Uterus (tissue), 4 donors: ENCODE data around the gene TMEM86A. TPM values are rescaled to one million over a fixed set of nuclear protein-coding genes. Genes with fewer than 3 reads are reported as not detected.

ENCODE experiments used
- DNase-seq, 2 donors: peaks; one replicate each; pipeline ENCODE4 v3.0.0-alpha.2; 2019 to 2020
- H3K27ac ChIP-seq, 2 donors: fragments of 200-600 bp; sonication (generic); 1 replicate in 1 of 2; 2 replicates in 1 of 2; pipeline ENCODE4 v1.5.1; 2016 to 2018
- H3K27me3 ChIP-seq, 2 donors: fragments of 200-600 bp; sonication (generic); one replicate each; pipeline ENCODE4 v1.5.1; 2018 to 2019; ENCODE audit warnings: control low read depth in 1 of 2
- H3K36me3 ChIP-seq, 2 donors: fragments of 200-600 bp; sonication (generic); one replicate each; pipeline ENCODE4 v1.5.1; 2019; ENCODE audit warnings: control low read depth in 1 of 2
- H3K4me1 ChIP-seq, 2 donors: fragments of 200-600 bp; sonication (generic); one replicate each; pipeline ENCODE4 v1.5.1; 2018 to 2019; ENCODE audit warnings: control low read depth in 1 of 2
- H3K4me3 ChIP-seq, 2 donors: fragments of 200-600 bp; sonication (generic); 1 replicate in 1 of 2; 2 replicates in 1 of 2; pipeline ENCODE4 v1.5.1; 2018 to 2019; ENCODE audit warnings: mild to moderate bottlenecking in 1 of 2
- H3K9me3 ChIP-seq, 2 donors: fragments of 200-600 bp; sonication (generic); one replicate each; pipeline ENCODE4 v1.5.1; 2019; ENCODE audit warnings: control low read depth in 1 of 2
- POLR2A ChIP-seq, 2 donors: fragments of 450-650 bp; IDR thresholded peaks; one replicate each; pipeline ENCODE4 v1.6.1; 2016; ENCODE audit warnings: antibody characterized with exemption in 2 of 2, mild to moderate bottlenecking in 1 of 2, moderate library complexity in 1 of 2
- intact Hi-C: fragments of 100-400 bp; cut with DNase I; formaldehyde crosslinking; loops from one replicate; pipeline ENCODE4 v1.15.1; 2023; ENCODE audit warnings: low total_unique reads
- total RNA-seq, 4 donors: library from RNA; depleted of rRNA in 3 of 4; stranded (reverse); fragments of >200 nt in 3 of 4; gene quantifications; one replicate each; pipeline versions ENCODE4 v1.1.0 to v1.2.4, GENCODE V29; 2014 to 2023
- TF ChIP-seq, protein P1 (sequence below), 4 experiments: fragments of 200-600 bp in 2 of 4; fragments of 450-650 bp in 2 of 4; sonication (generic) in 2 of 4; IDR thresholded peaks; one replicate each; pipeline ENCODE4 v1.5.1; 2016 to 2019; ENCODE audit warnings: antibody characterized with exemption in 4 of 4, mild to moderate bottlenecking in 2 of 4, moderate library complexity in 1 of 4
- donor health status: DM: yes; HTN: yes; CAD: no.

Gene TMEM86A
- total RNA-seq, 4 donors from 2014 or later, result 1.3 to 3.9 (median 3.3) TPM

GRCh38 chr11:18754308-18754707 is 55.7 kb downstream of the TMEM86A start:
- intact Hi-C loops, result no loop called here
- no peak overlapping the region for H3K27ac ChIP-seq
- H3K4me3 ChIP-seq, result no peak overlapping the region
- no peaks in the 10 kb centered on the region for H3K4me1 ChIP-seq
- no peaks in the 10 kb centered on the region for H3K36me3 ChIP-seq
- no peaks in the 10 kb centered on the region for H3K27me3 ChIP-seq
- TF ChIP-seq, protein P1, sequence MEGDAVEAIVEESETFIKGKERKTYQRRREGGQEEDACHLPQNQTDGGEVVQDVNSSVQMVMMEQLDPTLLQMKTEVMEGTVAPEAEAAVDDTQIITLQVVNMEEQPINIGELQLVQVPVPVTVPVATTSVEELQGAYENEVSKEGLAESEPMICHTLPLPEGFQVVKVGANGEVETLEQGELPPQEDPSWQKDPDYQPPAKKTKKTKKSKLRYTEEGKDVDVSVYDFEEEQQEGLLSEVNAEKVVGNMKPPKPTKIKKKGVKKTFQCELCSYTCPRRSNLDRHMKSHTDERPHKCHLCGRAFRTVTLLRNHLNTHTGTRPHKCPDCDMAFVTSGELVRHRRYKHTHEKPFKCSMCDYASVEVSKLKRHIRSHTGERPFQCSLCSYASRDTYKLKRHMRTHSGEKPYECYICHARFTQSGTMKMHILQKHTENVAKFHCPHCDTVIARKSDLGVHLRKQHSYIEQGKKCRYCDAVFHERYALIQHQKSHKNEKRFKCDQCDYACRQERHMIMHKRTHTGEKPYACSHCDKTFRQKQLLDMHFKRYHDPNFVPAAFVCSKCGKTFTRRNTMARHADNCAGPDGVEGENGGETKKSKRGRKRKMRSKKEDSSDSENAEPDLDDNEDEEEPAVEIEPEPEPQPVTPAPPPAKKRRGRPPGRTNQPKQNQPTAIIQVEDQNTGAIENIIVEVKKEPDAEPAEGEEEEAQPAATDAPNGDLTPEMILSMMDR (IDR thresholded peaks at IDR 0.05), result no peak
- no peak for TF ChIP-seq POLR2A (IDR thresholded peaks at IDR 0.05)
- no peaks in the 10 kb centered on the region for H3K9me3 ChIP-seq
- no peak for DNase-seq

Other genes with a start within 250 kb of the TMEM86A start
- under 1 TPM in 2 of 4 donors, not detected in 2; 0.24 to 0.28 TPM for gene LDHAL6A, start 242.9 kb upstream of the TMEM86A start, total RNA-seq
- 10 to 100 TPM; 37.2 to 97.7 (median 82.0) TPM for gene TSG101, start 171.8 kb upstream of the TMEM86A start, total RNA-seq
- 10 to 100 TPM; 11.8 to 37.3 (median 28.0) TPM for gene UEVLD, start 110.0 kb upstream of the TMEM86A start, total RNA-seq
- gene MISFA, start 99.0 kb upstream of the TMEM86A start, total RNA-seq, result 1 to 10 TPM in 1 of 4 donors, not detected in 3; 5.6 TPM
- 10 to 100 TPM; 12.6 to 32.8 (median 23.2) TPM for gene SPTY2D1, start 64.4 kb upstream of the TMEM86A start, total RNA-seq
- 1 to 10 TPM in 1 of 4 donors, not detected in 3; 1.0 TPM for gene IGSF22, start 27.4 kb downstream of the TMEM86A start, total RNA-seq
- 1 to 10 TPM in 2 of 4 donors, under 1 TPM in 2; under 0.01 to 3.2 (median 0.79) TPM for gene PTPN5, start 93.0 kb downstream of the TMEM86A start, total RNA-seq
- gene MRGPRX1, start 240.6 kb downstream of the TMEM86A start, total RNA-seq, result not detected